RWPE1 (cell line): Measurements from ENCODE around the gene SLC4A11.
A peak's percentile ranks its signal among the peaks of the same experiment; 100 is the strongest.

Experiments
- CTCF ChIA-PET: fragments of 350-600 bp; sonication (Branson Sonifier 250); formaldehyde crosslinking; extraction: SDS; loops from one replicate; lab custom pipeline; 2021; lab: Yijun Ruan, JAX
- POLR2A ChIA-PET: fragments of 400-600 bp; formaldehyde crosslinking; extraction: SDS; loops from one replicate; lab custom pipeline; 2020; ENCODE audit warnings: antibody characterized with exemption; ENCODE audit not compliant: low non-redundant PET; lab: Yijun Ruan, JAX
- DNase-seq: peaks from one replicate; pipeline ENCODE4 v3.0.0; 2012; ENCODE audit warnings: low spot score
- H3K27ac ChIP-seq: fragments of 450-650 bp; 2 replicates; pipeline ENCODE4 v1.5.1; 2017
- TF ChIP-seq, protein P1 (sequence below): fragments of 450-650 bp; conservative IDR thresholded peaks from 2 replicates; pipeline ENCODE4 v1.5.1; 2017; ENCODE audit warnings: low read depth, mild to moderate bottlenecking

SLC4A11 gene

GRCh38 chr20:3209946-3210317 lies 29.1 kb downstream of the SLC4A11 start:
- ChIA-PET CTCF (interaction anchor here (0.6 to 2.0 kb wide), 3 partner anchors 31 to 1749 kb away, joined by 3 to 5 read pairs (median 4); no protein-coding TSS in a partner anchor), POLR2A (no interaction called here)
- no peak for DNase-seq
- TF ChIP-seq, protein P1, sequence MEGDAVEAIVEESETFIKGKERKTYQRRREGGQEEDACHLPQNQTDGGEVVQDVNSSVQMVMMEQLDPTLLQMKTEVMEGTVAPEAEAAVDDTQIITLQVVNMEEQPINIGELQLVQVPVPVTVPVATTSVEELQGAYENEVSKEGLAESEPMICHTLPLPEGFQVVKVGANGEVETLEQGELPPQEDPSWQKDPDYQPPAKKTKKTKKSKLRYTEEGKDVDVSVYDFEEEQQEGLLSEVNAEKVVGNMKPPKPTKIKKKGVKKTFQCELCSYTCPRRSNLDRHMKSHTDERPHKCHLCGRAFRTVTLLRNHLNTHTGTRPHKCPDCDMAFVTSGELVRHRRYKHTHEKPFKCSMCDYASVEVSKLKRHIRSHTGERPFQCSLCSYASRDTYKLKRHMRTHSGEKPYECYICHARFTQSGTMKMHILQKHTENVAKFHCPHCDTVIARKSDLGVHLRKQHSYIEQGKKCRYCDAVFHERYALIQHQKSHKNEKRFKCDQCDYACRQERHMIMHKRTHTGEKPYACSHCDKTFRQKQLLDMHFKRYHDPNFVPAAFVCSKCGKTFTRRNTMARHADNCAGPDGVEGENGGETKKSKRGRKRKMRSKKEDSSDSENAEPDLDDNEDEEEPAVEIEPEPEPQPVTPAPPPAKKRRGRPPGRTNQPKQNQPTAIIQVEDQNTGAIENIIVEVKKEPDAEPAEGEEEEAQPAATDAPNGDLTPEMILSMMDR = no peak
- peak overlapping the region; percentile 87 for H3K27ac ChIP-seq

- TF ChIP-seq, protein P1 = no peak
- ChIA-PET CTCF (interaction anchor here (0.6 to 2.0 kb wide), 3 partner anchors 31 to 45 kb away, joined by 3 to 4 read pairs (median 3); no protein-coding TSS in a partner anchor), POLR2A (interaction anchor here (1.7 kb wide), 1 partner anchor 30 kb away, joined by 5 read pairs; the partner anchor contains the start of gene SLC4A11)
- no peak for DNase-seq
- H3K27ac ChIP-seq = peak within 1 kb of the TSS; percentile 87
Measured at GRCh38 chr20:3209257-3209945, 29.6 kb downstream of the SLC4A11 start, which contains the start of gene ITPA. TSS of gene ITPA (plus strand) at chr20:3209498. CDS start at chr20:3209552, 54 bp downstream.

DNA sequence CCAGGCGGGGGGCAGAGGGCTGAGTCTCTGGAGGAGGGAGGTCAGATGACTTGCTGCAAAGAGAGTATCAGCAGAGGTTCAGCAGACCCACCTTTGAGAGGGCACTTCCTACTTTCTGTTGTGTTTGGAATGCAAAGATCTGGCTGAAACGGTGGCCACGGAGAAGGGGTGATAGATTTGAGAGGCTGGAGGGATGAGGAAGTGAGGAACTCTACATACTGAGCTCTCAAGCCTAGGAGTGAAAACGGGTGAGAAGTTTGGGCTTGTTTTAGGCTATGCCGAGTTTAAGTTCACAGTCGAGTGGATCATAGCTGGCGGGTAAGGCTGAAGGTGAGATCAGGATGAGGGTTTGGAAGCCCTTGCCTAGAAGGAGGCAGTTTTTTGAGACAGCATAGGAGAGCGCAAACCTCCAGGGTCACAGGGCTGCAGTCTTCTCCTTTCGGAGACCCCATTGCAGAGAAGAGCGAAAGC lies 30.2 kb downstream of the SLC4A11 start:
- H3K27ac ChIP-seq = peak overlapping the region; percentile 87
- TF ChIP-seq, protein P1 = no peak
- no peak for DNase-seq
- ChIA-PET POLR2A (interaction anchor here (1.7 kb wide), 1 partner anchor 31 kb away, joined by 5 read pairs; the partner anchor contains the start of gene SLC4A11), CTCF (interaction anchor here (0.7 to 1.0 kb wide), 2 partner anchors 46 to 107 kb away, joined by 3 read pairs; no protein-coding TSS in a partner anchor)

DNA sequence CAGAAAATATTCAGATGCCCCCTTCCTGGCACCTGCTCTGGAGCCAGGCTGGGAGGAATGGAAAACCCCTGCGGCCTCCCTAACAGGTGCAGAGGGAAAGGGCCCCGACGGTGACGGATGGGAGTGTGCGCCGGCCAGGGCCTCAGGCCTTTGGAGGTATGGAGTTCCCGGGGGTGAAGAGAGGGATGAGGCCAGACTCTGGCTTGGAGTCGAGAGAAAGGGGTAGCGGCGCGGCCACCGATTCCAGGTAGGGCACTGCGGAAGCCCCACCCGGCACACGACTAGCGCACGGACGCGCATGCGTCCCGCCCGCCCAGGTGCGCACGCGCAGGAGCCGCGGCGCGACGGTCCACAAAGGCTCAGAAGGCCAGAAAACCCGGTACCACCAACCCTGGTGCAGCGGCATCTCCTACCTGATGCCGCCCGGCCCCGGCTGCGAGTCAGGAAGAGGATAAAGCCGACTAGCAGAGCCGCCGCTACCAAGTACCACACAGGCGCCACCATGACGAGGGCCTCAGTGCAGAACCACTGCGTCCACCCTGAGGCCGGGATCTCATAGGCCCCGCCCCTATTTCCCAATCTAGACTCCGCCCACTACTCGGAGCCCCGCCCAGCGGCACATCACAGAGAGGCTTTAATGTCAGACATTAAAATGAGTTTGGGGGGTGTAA lies 34.7 kb downstream of the SLC4A11 start, which contains the start of gene DDRGK1:
DDRGK1 (minus strand) TSS at position 559 of the 671 bp plus-strand sequence; CDS start at position 504, 55 bp downstream.
- peak within 1 kb of the TSS; percentile 88 for H3K27ac ChIP-seq
- ChIA-PET POLR2A (interaction anchor here (1.0 kb wide), 1 partner anchor 21 kb away, joined by 3 read pairs; no protein-coding TSS in a partner anchor), CTCF (interaction anchor here (0.6 to 1.0 kb wide), 3 partner anchors 14 to 464 kb away, joined by 3 to 4 read pairs (median 3); no protein-coding TSS in a partner anchor)
- DNase-seq = peak; percentile 94
- TF ChIP-seq, protein P1 = no peak

- H3K27ac ChIP-seq = peak overlapping the region; percentile 88
- no peak for DNase-seq
- TF ChIP-seq, protein P1 = no peak
- ChIA-PET POLR2A (interaction anchor here (1.0 kb wide), 1 partner anchor 22 kb away, joined by 3 read pairs; no protein-coding TSS in a partner anchor), CTCF (interaction anchor here (0.6 to 1.0 kb wide), 8 partner anchors 14 to 463 kb away, joined by 3 to 5 read pairs (median 3); no protein-coding TSS in a partner anchor)
Measured at GRCh38 chr20:3203315-3204123, 35.5 kb downstream of the SLC4A11 start.
